Neural progenitor cell (in vitro differentiated cells): Measurements from ENCODE around the gene PUM2. TPM values are rescaled to one million over a fixed set of nuclear protein-coding genes. Genes with fewer than 3 reads are reported as not detected.

Source experiments
- DNase-seq: peaks from one replicate; pipeline ENCODE4 v3.0.0-alpha.2; 2016; ENCODE audit warnings: low spot score
- H2AFZ ChIP-seq: fragments of 200-600 bp; sonication (generic); replicated peaks from 2 replicates; pipeline ENCODE4 v1.6.1; 2016; ENCODE audit warnings: antibody characterized with exemption
- H3F3A ChIP-seq: fragments of 200-600 bp; sonication (generic); 2 replicates; pipeline ENCODE4 v1.6.1; 2016; ENCODE audit warnings: antibody characterized with exemption, low read depth
- H3K27ac ChIP-seq: fragments of 200-600 bp; sonication (generic); 2 replicates; pipeline ENCODE4 v1.5.1; 2016; ENCODE audit warnings: mild to moderate bottlenecking
- H3K27me3 ChIP-seq: fragments of 200-600 bp; sonication (generic); 2 replicates; pipeline ENCODE4 v1.6.1; 2016; ENCODE audit warnings: mild to moderate bottlenecking, moderate library complexity
- H3K36me3 ChIP-seq: fragments of 200-600 bp; sonication (generic); 2 replicates; pipeline ENCODE4 v1.5.1; 2016
- H3K4me1 ChIP-seq: fragments of 200-600 bp; sonication (generic); 2 replicates; pipeline ENCODE4 v1.6.1; 2016; ENCODE audit warnings: mixed run types
- H3K4me2 ChIP-seq: fragments of 200-600 bp; sonication (generic); 2 replicates; pipeline ENCODE4 v1.6.1; 2016
- H3K4me3 ChIP-seq: fragments of 200-600 bp; sonication (generic); 2 replicates; pipeline ENCODE4 v1.5.1; 2016
- H3K79me2 ChIP-seq: fragments of 200-600 bp; sonication (generic); 2 replicates; pipeline ENCODE4 v1.6.1; 2016; ENCODE audit warnings: low read depth
- H3K9ac ChIP-seq: fragments of 200-600 bp; sonication (generic); 2 replicates; pipeline ENCODE4 v1.6.1; 2016
- H3K9me3 ChIP-seq: fragments of 200-600 bp; sonication (generic); 2 replicates; pipeline ENCODE4 v1.5.1; 2016; ENCODE audit warnings: low read depth
- H4K20me1 ChIP-seq: fragments of 200-600 bp; sonication (generic); 2 replicates; pipeline ENCODE4 v1.6.1; 2016; ENCODE audit warnings: low read depth
- H3K27ac Mint-ChIP-seq: 3 replicates; pipeline ENCODE4 v1.8.0; 2021; ENCODE audit warnings: mixed read lengths
- H3K27me3 Mint-ChIP-seq: 2 replicates; pipeline ENCODE4 v1.8.0; 2022; ENCODE audit warnings: low read depth, mild to moderate bottlenecking, inconsistent platforms, moderate library complexity, mixed read lengths; ENCODE audit not compliant: insufficient read depth
- H3K36me3 Mint-ChIP-seq: 3 replicates; pipeline ENCODE4 v1.8.0; 2021; ENCODE audit warnings: mixed read lengths
- H3K4me1 Mint-ChIP-seq: 3 replicates; pipeline ENCODE4 v1.8.0; 2021; ENCODE audit warnings: mixed read lengths
- H3K4me3 Mint-ChIP-seq: 3 replicates; pipeline ENCODE4 v1.8.0; 2021; ENCODE audit warnings: mild to moderate bottlenecking, moderate library complexity, mixed read lengths
- H3K9me3 Mint-ChIP-seq: 3 replicates; pipeline ENCODE4 v1.8.0; 2020; ENCODE audit warnings: mixed read lengths
- CTCF ChIP-seq: fragments of 200-600 bp; sonication (generic); IDR thresholded peaks from 2 replicates; pipeline ENCODE4 v1.5.1; 2017; ENCODE audit warnings: antibody characterized with exemption, mild to moderate bottlenecking
- EZH2 ChIP-seq: fragments of 200-600 bp; sonication (generic); IDR thresholded peaks from 2 replicates; pipeline ENCODE4 v1.6.1; 2017; ENCODE audit warnings: antibody characterized with exemption, mild to moderate bottlenecking, moderate library complexity
- EZH2phosphoT487 ChIP-seq: fragments of 200-600 bp; sonication (generic); IDR thresholded peaks from 2 replicates; pipeline ENCODE4 v1.6.1; 2017; ENCODE audit warnings: antibody characterized with exemption
- total RNA-seq: library from RNA; depleted of rRNA; stranded (reverse); fragments of >200 nt; gene quantifications from 2 replicates; pipeline ENCODE4 v1.2.3, GENCODE V29; 2015; ENCODE audit warnings: low replicate concordance

PUM2 gene
- total RNA-seq, 1 donor from 2014 or later: 88.4 TPM

- peaks cover 9% of the 10 kb centered on the region for H3K27me3 ChIP-seq
- peaks cover 4% of the 10 kb centered on the region for H3K27me3 Mint-ChIP-seq
- H3K36me3 ChIP-seq: no peaks in the 10 kb centered on the region
- H3K4me1 Mint-ChIP-seq: peaks cover 35% of the 10 kb centered on the region
- DNase-seq: peak; percentile 72
- peak overlapping the region; percentile 77 for H3K4me3 ChIP-seq
- peaks cover 57% of the 10 kb centered on the region for H3K79me2 ChIP-seq
- peaks cover 24% of the 10 kb centered on the region for H3F3A ChIP-seq
- peaks cover 2% of the 10 kb centered on the region for H3K36me3 Mint-ChIP-seq
- H2AFZ ChIP-seq: peak overlapping the region; percentile 45
- peak overlapping the region; percentile 86 for H3K4me3 Mint-ChIP-seq
- no peaks in the 10 kb centered on the region for H3K9me3 Mint-ChIP-seq
- TF ChIP-seq EZH2: no peak
- TF ChIP-seq CTCF: peak; percentile 14
- TF ChIP-seq EZH2phosphoT487: no peak
- peaks cover 25% of the 10 kb centered on the region for H3K4me1 ChIP-seq
- H4K20me1 ChIP-seq: peaks cover 45% of the 10 kb centered on the region
- no peak overlapping the region for H3K27ac Mint-ChIP-seq
- peak overlapping the region; percentile 99 for H3K4me2 ChIP-seq
- no peak overlapping the region for H3K27ac ChIP-seq
- H3K9ac ChIP-seq: peak overlapping the region; percentile 62
- H3K9me3 ChIP-seq: no peaks in the 10 kb centered on the region
Observed at GRCh38 chr2:20223407-20224163, 127.1 kb downstream of the PUM2 start.

- no peak overlapping the region for H2AFZ ChIP-seq
- peaks cover 9% of the 10 kb centered on the region for H3K27me3 ChIP-seq
- peaks cover 24% of the 10 kb centered on the region for H3F3A ChIP-seq
- no peaks in the 10 kb centered on the region for H3K36me3 ChIP-seq
- H4K20me1 ChIP-seq: peaks cover 52% of the 10 kb centered on the region
- peaks cover 64% of the 10 kb centered on the region for H3K79me2 ChIP-seq
- H3K27ac ChIP-seq: no peak overlapping the region
- Mint-ChIP-seq H3K36me3 (peaks cover 4% of the 10 kb centered on the region), H3K27ac (no peak overlapping the region), H3K4me3 (peak overlapping the region; percentile 86), H3K4me1 (peaks cover 37% of the 10 kb centered on the region), H3K9me3 (no peaks in the 10 kb centered on the region), H3K27me3 (peaks cover 4% of the 10 kb centered on the region)
- H3K4me1 ChIP-seq: peaks cover 25% of the 10 kb centered on the region
- H3K9ac ChIP-seq: no peak overlapping the region
- H3K4me3 ChIP-seq: peak overlapping the region; percentile 77
- no peaks in the 10 kb centered on the region for H3K9me3 ChIP-seq
- DNase-seq: no peak
- no peak for TF ChIP-seq EZH2
- TF ChIP-seq CTCF: no peak
- no peak for TF ChIP-seq EZH2phosphoT487
- H3K4me2 ChIP-seq: peak overlapping the region; percentile 99
Observed at GRCh38 chr2:20222769-20223406, 127.8 kb downstream of the PUM2 start.

DNA sequence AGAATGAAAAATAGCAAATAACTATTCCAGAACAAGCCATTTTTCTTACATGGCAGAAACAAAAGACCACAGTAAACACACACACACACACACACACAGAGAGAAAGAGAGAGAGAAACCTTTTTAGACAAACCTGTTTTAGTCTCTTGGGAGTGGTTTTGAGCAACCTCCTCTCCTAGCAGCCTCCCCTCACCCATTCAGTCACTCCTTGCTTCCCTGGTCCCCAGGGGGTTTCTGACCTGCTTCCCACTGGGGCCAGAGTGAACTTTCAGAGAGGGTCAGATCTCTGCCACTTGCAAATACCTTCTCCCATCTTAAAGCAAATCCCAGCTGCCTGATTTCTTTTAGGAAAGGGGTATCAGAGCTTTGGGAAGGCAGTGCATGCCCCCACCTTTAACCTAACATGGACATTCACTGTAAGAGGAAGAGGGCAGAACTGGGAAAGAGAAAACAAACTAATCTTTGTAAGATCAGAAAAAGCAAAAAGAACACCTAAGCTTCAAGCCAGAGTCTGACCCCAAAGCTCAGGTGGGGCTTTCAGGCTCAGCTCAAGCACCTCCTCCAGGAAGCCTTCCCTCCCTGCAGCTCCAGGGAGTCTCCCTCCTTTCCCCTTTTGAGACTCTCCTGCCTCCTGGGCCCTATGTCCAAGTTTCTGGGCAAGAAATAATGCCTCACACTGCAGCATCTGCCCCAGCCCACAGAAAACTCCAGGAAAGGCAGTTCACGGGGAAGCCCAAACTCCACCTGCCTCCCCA, 128.5 kb downstream of the PUM2 start:
- peak overlapping the region; percentile 86 for H3K4me3 Mint-ChIP-seq
- TF ChIP-seq CTCF: no peak
- no peaks in the 10 kb centered on the region for H3K9me3 Mint-ChIP-seq
- no peaks in the 10 kb centered on the region for H3K9me3 ChIP-seq
- no peak for DNase-seq
- H3K36me3 Mint-ChIP-seq: peaks cover 4% of the 10 kb centered on the region
- peaks cover 4% of the 10 kb centered on the region for H3K27me3 Mint-ChIP-seq
- peaks cover 25% of the 10 kb centered on the region for H3K4me1 ChIP-seq
- H3K4me3 ChIP-seq: no peak overlapping the region
- peaks cover 24% of the 10 kb centered on the region for H3F3A ChIP-seq
- H3K4me2 ChIP-seq: peak overlapping the region; percentile 99
- H3K36me3 ChIP-seq: no peaks in the 10 kb centered on the region
- no peak overlapping the region for H3K9ac ChIP-seq
- H3K27ac ChIP-seq: no peak overlapping the region
- H3K79me2 ChIP-seq: peaks cover 71% of the 10 kb centered on the region
- H3K4me1 Mint-ChIP-seq: peaks cover 37% of the 10 kb centered on the region
- peaks cover 9% of the 10 kb centered on the region for H3K27me3 ChIP-seq
- H4K20me1 ChIP-seq: peaks cover 59% of the 10 kb centered on the region
- no peak overlapping the region for H3K27ac Mint-ChIP-seq
- no peak overlapping the region for H2AFZ ChIP-seq
